NOMO-1 treated with dmso at 0.1 percent for 144 hours (cell line): ENCODE data around the gene TCFL5.

ENCODE experiments used
- DNase-seq: peaks from one replicate; lab custom pipeline; 2025; ENCODE audit not compliant: unreplicated experiment; lab: John Stamatoyannopoulos, UW

The TCFL5 gene

DNA sequence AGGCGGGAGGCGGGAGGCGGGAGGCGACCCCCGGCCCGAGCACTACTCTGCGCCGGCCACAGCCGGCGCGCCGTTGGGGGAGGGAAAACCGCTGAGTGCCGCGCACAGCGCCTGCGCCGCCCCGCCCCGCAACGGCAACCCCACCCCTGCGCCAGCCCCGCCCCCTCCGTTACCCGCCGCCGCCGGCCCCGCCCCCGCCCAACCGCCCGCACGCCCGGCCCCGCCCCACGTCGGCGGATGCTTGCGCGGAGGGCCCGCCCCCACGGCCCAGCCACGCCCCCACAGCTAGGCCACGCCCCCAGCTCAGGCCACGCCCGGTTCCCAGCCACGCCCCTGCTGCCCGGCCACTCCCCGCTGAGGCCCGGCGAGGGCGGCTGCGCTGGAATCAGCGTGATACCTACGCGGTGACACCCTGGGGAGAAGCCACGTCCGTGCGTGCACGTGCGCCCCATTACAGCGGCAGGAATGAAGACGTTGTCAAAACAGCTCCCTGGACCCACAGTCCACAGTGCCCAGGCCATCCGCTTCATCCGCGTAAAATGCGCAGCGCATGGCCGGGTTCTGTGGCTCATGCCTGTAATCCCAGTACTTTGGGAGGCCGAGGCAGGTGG lies at the start of gene TCFL5:
Gene TCFL5, minus strand, starts transcription at position 97 of the 611 bp plus-strand sequence. CDS start 152 bp downstream, outside the sequence.
- DNase-seq = peak; percentile 68

DNA sequence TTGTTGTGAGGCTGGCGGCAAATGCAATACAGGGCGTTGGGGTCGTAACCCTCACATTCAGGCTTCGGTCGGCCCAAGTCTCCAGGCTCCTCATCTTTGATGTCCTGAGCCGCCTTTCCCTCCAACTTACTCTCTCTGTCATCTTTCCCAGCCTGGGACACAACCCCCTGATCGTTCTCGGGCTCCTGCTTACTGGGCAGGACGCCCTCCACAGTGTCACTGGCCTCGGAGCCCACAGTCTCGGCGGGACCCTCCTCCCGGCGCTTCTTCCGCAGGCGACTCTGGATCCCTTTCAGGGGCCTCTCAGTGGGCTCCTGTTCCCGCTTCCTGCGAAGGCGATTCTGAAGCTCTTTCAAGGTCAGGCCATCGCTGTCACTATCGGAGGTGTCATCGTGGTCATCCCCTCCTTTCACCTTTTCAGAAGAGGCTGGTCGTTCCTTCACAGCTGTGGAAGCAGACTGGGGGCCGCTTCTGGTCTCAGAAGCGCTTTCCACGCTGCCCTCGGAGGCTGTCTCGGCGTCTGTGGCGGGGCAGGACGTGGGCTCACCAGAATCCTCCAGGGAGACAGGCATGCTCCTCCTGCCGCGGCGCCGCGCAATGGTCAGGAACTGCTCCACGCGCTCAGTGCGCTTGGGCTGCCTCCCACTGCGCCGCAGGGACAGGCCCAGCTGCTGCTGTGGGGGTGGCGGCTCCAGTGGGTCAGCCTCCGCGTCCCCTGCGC lies 49.3 kb upstream of the TCFL5 start:
- DNase-seq = no peak

DNA sequence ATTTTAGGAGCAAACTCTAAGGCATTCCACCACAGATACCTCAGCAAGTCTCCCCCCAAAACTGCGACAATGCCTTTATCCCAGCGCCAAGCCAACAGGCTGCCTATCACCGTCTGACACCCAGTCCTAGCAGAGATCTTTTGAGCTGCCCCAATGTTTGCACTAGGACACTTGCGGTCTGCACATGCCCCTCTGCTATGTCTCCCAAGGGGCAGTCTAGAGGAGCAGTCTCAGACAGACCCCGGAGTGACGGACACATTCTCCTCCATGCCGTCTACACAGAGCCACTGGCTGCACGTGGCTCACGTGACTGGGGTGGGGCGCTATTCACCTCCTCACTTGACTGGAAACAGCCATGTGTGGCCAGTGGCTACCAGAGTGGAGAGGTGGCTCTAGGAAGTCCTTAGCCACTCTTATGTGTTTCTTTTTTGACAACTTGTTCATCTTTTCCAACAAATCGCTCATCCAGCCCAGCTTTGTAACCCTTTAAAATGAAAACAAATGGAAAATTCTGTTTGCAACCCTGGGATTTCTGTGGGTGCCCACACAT lies 48.7 kb upstream of the TCFL5 start:
- no peak for DNase-seq

DNA sequence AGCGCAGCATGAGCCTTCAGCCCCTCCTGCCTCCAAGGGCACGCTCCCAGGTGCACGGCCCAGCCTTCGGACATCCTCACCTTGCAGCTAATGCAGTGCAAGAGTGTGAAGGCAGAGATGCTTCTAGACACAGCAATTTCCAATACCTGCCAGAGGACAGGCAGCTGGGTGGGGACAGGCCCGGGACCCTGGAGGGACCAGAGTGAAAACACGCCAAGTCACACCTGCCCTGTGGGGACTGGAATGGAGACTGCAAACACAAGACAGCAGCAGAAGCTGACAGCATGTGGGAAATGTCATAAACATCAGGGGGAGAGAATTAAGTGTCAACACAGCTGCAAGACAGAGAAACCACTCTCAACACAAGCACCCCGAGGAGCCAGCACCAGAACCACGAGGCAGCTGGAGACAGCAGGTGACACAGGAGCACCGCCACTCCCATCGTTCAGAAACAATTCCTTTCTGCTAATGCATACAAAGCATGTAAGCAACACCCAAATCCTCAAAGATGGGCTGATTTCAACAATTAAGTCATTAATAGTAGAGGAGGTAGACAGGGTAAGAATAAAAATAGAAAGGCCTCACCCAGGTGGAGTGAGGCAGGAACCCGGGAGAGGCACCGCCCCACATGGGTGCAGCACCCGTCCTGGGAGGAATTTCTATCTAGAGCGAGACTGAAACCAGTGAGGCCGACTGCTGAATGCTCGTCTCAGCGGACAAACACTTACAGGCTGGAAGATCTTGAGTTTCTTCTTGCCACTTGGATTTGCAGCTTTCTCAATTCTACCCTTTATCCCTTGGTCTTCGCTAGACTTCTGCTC lies 47.6 kb upstream of the TCFL5 start:
- DNase-seq = no peak

DNA sequence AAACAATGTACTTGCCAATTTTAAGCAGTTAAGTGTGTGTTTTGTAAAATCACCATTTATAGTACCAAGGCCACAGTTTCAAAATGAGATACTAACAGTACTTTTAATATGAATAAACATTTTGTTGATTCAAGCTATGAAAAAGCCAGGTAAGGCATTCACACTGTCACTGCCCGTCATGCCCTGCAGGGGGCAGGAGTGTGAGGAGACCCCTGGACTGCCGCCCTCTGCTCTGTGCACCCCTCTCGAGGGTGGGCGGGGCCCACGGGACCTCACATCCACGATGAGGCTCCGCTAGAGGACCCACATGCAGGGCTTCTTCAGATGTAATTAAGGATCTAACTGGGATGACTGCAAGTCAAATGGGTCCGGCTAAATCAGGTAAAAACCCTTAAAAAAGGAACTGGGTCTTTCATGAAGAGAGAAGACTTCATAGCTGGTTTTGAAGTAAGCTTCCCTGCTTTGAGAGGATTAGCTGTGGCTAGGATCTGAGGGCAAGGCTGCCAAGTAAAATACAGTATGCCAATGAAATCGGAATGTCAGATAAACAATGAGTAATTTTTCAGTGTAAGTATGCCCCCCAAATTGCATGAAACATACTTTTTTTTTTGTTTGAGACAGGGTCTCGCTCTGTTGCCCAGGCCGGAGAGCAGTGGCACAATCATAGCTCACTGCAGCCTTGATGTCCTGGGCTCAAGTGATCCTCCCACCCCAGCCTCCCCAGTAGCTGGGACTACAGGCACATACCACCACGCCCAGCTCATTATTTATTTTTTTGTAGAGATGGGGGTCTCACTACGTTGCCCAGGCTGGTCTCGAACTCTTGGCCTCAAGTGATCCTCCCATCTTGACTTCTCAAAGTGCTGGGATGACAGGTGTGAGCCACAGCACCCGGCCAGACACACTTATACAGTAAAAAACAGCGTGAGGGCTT lies 46.0 kb upstream of the TCFL5 start:
- no peak for DNase-seq

DNA sequence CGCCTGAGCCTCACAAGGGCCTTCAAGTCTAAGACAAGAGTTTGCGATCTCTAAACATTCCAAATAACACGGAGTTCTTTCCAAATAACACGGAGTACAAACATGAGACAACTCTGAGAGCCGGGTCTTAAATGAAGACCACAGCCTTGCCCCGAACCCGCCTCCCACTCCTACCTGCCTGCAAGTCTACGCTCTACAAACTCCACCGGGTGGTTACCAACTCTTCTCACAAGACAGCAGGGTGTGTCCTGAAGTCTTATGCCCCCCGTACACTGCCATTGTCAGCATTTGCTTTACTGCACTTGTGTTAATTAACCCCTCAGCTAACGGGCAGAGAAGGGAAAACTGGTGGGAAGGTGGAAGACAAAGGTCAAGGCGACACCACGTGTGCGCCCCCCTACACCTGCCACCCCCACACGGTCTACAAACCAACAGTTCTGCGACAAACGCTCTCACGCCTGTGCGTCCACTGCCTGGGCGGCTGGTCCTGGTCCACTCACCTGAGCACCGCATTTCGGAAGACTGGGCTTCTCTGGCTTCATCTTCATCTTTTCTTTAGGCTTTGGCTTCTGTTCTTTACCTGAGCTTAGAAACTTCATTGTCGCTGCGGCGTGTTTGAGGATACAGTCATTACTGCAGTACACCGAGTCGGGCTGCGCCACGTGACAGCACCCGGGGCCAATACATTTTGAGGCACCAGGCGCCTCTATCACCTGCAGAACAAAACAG lies 45.2 kb upstream of the TCFL5 start:
- no peak for DNase-seq

DNA sequence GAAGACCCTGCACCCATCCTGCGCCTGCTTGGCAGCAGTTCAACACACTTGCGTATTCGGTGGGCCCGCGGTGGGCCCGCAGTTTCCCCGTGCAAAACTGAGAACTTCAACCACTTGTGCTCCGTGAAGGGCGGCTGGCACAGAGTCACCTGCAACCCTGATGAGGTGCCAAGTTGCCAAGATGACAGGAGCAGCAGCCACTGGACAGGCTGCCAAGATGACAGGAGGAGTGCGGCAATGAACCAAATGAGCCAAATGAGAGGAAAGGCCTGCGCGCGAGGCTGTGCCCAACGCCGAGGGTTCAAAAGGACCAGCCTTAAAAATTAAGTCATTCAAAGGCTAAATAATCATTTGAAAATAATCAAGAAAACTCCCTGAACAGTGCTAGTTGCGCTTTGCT lies 44.6 kb upstream of the TCFL5 start:
- DNase-seq = no peak

DNA sequence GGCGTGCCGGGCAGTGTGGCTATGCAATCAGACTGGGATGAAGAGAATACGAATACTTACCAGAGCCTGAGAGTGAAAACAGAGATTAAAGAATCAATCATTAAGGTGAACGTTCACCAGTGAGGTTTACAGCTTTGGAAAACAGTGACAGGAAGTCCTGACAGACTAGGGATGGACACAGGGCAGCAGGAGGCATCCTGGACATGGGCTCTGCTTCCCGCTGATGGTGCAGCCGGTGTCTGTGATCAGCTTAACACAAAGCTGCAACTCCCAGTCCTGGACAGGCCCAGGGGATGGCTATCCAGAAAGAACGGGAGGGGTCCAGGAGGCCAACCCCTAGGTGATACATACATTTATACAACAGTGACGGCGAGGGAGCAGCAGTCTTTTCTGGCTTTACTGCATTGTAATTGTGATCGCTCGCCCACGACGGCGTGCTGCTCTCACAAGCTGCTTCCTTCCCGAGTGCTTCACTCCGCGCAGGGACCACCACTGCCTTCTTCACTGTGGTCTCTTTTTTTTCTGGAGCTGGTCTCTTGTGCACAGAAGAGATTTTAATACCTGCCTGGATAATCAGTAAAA lies 44.0 kb upstream of the TCFL5 start:
- no peak for DNase-seq

DNA sequence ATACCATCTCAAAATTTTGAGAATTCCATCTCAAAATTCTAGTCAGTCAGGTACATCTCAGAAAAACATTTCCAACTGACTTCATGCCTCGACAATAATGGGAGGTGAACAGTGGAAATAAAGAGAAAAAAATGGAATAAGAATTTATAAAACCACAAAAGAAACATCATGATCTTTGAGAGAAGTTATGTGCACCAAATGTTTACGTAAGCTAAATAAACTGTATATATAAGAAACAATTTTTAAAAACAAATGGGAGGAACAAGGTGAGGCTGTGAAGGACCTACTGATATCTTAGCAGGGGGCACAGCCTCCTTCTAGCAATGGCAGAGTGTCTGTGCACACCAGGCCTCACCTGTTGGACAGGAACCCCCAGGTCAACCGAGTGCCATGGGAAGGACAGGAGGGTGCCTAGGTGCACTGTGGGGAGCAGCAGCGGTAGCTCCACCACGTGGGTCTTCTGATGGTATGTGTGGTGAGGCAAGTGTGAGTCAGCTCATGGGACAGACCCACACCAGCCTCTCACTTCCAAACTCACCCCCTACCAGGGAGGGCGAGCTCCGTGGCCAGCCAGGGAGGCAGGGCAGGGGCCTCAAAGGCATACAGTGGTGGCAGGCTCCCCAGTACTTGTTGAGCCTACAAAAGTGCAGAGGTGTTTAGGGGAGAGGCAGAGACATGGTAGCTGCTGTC lies 41.4 kb upstream of the TCFL5 start:
- no peak for DNase-seq

DNA sequence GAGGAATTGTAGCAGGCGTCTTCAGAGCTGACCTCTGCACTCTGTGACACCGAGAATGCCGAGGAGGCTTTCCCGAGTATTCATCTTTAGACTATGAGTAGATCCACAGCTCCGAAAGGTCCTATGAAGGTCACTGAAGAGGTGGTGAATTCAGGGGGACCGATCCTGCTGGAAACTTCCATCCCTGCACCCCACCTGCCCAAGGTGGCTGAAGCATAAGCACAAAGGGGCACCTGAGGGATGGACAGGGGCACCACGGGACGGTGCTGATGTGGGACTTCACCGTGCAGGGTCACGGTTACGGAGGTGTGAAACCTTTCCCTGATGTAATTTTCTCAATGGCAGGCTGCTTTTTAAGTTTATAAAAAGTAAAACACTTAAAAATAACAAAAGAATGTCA lies 40.3 kb upstream of the TCFL5 start:
- DNase-seq = no peak

DNA sequence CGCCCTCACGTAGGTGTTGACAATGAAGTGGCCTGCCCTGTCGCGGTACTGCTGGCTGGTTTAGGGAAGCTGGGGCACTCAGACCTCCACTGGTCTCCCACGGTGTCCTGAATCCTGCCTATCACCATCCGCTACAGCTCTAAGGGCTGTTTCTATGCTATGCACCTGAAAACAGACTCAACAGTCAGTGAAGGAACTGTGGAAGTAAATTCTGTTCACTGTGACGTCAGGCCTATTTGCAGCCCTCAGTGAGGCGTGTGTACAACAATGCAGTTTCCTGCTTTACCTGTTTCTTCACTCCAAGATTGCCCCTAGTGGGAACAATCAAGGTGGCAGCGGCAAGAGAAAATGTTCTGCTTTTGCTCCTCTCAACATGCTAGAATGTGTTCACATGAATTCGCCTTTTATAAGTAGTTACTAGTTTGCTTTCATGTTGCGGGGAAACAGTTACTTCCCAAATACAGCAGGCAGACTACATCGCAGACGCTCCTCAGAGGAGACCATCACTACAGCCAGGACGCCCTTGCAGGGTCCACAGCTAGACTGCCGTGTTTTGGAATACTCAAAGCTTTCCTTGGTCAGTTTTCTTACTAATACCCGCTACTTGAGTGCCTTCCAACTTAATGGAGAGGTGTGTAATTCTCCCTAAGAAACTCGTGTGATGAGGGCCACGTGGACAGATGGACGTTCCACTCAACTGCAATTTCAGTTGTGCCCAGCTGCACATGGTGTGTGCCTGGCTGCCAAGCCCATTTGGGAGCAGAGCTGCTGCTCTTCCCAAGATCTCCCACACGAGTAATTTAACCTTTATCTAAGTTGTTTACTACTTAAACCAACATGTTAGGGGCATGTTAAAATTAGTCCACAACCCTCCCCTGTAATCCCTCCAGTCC lies 39.3 kb upstream of the TCFL5 start:
- no peak for DNase-seq

DNA sequence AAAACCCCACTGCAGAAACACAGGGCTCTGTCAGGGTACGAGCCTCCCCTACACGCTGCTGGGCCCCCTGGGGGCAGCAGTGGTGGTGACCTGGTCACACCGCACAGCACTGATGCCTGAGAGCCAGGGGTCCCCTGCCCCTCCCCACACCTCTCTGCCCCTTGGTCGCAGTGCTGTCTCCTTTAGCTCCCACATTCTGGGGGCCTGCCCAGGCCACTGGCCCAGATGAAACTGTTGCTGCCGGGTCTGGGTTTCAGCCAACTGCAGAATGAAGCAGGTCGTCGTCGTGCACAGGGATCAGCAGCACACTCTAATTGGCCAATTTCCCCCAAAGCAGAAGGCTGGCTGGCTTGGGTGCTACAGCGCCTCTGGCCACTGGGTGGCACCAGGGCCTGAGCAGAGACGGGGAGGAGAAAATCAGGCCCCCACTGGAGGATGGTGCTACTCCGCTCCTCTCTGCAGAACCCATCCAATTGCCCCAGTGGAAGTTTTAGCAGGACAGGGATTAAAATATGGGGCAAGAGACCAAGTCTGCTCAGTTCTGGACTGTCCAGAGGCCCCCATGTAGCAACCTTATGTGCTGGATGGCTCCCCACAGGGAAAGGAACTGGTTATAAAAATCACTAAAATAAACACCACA lies 38.5 kb upstream of the TCFL5 start:
- peak; percentile 45 for DNase-seq

DNA sequence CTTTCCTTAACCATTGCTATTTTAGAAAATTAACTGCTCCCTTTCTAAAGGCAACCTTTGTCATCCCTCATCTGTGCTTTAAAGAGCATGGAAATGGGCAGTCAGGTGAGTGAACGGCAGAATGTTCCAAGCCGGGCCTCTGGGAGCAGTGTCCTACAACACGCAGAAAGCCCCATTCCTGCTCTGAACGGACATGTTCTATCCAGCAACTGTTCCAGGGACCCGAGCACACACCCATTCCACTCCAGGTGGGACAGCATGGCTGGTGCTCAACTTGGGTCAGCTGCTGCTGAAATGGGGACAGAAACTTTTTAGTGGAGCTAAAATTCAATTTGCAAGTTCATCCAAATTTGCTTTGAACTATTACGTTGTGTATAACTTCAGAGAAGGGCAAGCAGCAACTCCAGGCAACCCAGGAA lies 38.0 kb upstream of the TCFL5 start:
- no peak for DNase-seq

DNA sequence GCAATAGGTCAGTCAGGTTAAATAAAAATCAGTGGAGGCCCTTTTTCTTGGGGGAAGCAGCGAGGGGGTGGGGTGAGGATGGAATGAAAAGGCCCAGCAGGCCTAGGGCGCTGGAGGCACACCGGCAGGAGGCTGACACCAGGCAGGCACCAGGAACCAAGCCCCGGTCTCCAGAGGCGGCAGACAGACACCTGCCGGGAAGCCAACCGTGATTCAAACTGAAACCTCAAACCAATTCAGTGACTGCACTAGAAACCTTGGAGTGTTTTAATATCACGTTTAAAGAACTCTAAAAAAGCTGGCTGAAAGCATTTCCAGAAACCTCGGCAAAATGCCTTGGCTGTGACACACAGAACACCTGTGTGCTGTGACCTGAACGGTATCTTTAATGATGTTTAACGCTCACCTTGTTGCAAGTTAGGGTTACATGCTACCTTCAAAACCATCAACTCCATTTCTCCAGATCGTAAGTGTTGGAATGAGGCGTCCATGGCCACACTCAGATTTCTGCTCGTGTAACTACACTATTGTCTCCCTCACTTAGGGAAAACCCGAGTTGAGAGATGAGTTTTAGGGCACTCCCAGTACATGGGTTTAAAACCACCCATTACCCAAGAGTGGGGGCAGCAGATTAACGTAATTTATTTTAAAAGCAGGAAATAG lies 37.5 kb upstream of the TCFL5 start:
- DNase-seq = no peak

DNA sequence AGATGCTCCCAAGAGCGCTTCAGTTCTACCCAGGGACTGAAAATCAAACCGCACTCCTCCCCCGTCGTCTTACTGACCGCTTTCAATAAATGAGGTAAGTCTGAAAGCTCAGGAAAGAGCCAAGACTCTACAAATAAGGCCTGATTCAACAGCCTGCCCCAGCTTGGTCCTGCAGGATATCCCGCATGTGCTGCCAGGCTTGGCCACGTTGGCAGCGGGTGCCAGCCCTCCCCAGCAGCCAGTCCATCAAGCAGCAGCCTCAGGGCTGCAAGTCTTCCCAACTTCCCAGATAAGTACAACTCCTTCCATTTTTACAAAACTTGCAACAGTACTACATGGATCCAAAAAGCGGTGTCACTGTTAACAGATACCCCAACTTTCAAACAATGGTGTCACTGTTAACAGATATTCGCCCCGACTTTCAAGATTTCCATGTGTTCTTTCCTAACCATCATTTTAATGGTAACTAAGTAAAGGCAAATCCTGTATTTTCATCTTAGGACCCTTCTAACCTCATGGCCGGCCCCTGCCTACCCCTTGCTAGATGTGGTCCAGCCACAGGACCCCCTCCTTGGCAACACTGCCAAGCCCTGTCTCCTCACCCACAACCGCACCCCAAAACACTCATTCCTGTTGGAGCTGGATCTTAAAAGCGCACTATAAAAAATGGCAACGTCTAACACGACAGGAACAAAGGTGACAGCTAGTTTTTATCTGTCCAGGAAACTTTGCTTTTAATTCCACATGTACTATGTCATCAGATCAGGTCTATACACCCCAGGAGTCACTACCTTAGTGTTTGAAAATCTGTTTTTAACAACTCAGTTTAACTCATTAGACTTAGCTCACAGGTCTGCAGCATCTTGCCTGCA lies 36.7 kb upstream of the TCFL5 start:
- DNase-seq = no peak

DNA sequence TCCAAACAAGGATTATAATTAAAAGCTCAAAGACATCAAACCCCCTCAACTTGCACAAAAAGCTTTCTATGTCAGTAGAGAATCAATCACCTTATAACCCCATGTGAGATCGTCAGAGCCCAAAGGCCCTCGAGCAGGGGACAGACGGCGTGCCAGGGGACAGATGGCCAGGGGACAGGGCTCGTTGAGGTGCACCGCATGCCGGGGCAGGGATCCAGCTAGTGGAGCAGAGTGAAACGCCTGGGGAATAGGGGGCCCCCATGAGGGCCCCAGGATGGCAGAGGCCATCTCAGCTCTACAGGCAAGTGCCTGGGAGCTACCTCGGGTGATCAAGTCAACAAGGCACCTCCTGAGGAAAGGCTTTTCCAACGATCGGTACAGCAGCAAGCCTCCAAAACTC lies 36.0 kb upstream of the TCFL5 start:
- DNase-seq = no peak
